Peyer's patch (tissue), 4 donors: Measurements from ENCODE around the gene SCN1B.

Experiments
- CTCF ChIP-seq, 6 experiments: fragments of 450-650 bp in 4 of 6; fragments of 200-600 bp in 2 of 6; sonication (generic) in 1 of 6; IDR thresholded peaks; one replicate each; pipeline ENCODE4 v1.5.1; 2017 to 2019; ENCODE audit warnings: antibody characterized with exemption in 6 of 6, mild to moderate bottlenecking in 3 of 6, moderate library complexity in 1 of 6
- POLR2A ChIP-seq, 2 donors: fragments of 450-650 bp; IDR thresholded peaks; one replicate each; pipeline ENCODE4 v1.5.1; 2017; ENCODE audit warnings: antibody characterized with exemption in 2 of 2, mild to moderate bottlenecking in 2 of 2, moderate library complexity in 2 of 2

GRCh38 chr19:35033067-35034004 lies 3.1 kb downstream of the SCN1B start:
- TF ChIP-seq CTCF (IDR thresholded peaks at IDR 0.05) (no peak), POLR2A (IDR thresholded peaks at IDR 0.05) (no peak)
